ENCODE measurements around the gene NUDT1.

Gene NUDT1

DNA sequence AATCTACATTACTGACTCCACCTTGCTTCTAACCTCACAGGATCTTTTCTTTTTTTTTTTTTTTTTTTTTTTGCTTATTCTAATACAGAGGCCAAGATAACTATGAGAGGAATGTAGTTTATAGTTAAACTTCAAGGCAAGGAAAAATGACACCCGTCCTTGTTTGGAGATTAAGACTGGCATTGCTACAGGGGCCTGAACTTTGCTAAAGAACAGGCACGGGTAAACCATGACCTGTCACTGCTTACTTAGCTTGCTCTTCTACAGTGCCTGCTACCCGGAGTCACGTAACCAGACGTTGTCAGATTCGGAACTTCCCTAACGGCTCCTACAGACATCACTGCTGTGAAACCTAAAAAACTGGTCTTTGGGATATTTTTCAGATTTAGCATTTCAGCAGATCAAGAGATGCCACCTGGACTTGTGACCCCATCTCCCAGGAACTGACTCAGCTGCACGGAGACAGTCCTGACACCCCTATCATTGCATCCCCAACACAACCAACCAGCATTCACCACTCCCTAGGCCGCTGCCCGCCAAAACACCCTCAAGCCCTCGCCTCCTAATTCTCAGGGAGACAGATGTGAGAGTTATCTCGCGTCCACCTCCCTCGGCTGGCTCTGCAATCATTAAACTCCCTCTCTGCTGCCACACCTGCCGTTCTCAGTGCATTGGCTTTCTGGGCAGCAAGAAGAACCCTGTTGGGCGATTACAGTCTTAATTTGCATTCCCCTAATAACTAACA is 36.8 kb upstream of the NUDT1 start:
- no peak for DNase-seq

DNA sequence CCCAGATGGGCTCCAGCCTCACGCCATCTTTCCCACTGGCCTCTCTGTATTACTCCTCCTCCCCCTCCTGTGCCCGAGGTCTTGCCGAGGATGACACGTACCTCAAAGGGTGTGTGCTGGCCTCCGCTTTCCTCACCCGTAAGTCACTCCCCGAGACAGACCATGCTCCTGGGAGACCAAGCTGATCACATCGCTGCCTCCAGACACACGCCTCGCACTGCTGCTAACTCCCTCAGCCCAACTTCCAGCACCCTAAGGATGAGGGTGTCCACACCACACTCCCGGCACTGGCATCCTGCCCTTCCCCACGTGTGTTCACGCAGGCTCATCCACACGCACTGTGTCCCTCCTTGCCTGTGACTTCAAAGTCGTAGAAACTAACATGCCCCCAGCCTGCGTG is 33.3 kb upstream of the NUDT1 start:
- DNase-seq, result no peak

DNA sequence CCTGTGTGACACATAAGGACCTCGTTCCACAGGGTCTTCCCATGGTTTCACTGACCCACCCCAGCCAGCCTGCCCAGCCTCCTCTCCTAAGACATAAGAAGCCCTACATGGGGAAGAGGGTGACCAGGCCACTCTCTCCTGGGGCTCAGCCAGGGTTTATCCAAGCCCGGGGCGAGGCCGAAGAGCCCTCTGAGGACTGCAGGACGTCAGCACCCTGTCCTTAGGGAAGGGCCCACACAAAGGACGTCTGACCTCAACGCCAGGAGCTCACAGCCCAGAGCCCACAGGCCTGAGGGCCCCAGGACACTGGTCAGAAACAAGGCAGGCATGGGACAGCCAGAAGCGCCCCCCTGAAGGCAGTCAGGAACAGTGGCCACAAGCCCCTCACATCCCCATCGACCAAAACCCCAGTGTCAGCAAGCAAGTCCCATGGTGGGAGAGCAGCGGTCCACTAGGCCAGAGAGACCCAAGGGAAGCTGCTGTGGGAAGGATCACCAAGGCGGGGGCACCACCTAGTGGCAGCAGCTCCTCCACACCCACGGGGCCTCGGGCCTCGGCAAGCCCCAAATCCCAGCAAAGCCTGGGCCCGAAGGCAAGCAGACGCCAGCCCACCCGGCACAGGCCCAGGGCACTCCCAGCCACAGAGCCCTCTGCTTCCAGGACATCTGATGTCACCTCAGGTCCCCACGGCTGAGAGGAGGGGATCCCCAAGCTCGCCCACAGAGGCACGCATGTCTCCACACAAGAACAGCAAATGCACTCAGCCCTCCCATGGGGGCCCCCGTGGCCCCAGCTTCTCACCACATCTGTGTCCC is 32.7 kb upstream of the NUDT1 start:
- DNase-seq, result peak; percentile 56

DNA sequence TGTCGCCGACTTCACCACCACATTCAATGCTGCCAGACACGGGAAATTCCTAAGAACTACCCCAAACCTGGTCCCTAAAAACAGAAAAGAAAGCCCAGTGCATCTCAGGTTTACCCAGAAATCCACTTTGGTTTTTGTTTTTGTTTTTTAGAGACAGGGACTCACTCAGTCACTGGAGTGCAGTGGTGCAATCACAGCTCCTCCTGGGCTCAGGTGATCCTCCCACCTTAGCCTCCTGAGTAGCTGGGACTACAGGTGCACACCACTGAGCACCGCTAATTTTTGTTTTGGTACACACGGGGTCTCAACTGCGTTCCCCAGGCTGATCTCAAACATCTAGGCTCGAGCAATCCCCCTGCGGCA is 32.1 kb upstream of the NUDT1 start:
- no peak for DNase-seq

DNA sequence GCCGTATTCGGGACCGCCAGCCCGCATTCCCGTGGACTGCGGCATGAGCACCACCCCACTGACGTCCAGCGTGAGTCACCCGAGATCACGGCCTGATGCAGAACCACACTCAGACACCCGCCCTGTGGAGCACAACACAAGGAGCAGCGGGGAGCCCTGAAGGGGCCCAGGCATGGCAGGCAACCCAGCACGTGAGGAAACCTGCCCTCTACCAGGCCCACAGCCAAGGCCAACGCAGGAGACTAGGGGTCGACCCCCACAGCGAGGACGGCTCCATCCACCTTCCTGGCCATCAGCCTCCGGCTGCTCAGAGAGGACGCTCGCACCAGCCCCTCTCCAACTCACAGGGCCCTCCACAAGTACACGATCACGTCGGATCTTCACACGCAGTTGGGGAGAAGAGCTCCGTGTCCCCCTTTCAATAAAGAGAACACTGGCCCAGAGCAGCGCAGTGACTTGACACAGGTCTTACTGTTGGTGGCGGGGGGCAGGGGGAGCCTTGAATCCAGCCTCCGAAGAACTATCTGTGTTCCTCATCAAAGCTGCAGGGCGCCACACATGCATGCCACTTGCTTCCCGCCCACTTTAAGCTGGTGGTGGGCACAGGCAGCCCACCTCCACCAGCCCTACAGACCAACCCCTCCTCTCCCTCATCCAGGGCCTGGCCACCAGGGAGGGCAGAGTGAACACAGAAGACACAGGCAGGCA is 31.3 kb upstream of the NUDT1 start:
- DNase-seq, result no peak

- DNase-seq, result no peak
These were observed 30.7 kb upstream of the NUDT1 start for GRCh38 chr7:2211259-2211880.

DNA sequence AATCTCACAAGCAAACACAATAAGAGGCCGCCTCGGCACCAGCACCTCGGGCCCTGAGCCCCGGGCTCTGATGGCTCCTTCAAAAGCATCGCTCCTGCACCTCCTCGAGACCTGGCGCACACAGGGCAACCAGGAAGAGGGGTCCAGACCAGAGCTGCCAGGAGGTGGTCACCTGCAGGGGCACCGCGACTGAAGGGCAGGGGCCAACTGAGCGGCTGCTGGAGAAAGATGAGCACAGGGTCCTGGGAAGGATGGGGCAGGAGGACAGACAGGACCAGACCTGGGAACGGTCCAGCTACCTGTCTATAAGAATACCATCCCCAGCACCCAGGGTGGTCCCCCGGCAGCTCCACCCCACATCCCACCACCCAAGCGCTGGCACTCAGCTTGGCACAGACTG is 30.1 kb upstream of the NUDT1 start:
- no peak for DNase-seq

DNA sequence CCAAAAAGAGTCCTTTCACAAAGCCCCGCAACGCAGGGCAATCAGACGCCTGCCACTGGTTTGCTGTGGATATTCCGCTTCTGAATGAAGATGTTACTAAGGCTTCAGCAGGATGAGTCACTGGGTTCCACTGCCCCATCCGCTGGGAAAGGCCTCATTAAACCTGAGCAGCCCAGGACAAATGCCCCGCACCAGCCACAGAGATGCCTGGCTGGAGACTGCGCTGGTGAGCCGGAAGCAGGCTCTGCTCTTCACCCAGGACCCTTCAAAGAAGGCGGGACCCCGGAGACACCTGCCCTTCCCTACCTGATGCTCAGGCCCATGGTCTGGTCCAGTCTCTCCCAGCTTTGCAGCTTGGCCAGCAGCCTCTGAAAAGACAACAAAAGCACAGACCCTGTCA is 29.1 kb upstream of the NUDT1 start:
- no peak for DNase-seq

DNA sequence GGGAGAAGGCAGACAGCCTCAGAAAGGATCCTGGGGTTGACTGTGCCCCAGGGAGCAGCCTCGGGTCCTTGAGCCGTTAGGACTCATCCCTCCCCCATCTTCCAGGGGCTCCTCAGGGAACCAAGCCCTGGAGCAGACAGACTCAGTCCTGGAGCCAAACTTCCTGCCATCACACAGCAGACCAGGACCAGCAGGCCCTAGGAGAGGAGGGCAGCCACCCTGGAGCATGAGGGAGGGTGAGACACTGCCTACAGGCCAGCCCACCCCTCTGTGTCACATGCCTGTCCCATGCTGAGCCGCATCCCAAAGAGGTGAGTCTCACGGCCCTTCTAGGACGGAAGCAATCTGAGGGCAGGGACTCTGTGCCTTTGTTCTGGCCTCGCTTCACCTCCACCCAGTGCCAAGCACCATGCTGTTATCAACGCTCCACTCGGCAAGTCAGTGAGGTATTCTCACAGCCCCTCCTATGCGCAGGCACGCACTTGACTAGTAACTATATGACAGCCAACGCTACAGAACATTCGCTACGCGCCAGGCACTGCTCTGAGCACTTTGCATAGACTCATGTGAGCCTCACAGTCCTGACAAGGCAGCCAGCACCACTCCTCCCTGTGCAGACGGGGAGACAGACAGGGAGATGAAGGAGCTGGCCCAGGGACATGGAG is 28.3 kb upstream of the NUDT1 start:
- DNase-seq, result no peak

DNA sequence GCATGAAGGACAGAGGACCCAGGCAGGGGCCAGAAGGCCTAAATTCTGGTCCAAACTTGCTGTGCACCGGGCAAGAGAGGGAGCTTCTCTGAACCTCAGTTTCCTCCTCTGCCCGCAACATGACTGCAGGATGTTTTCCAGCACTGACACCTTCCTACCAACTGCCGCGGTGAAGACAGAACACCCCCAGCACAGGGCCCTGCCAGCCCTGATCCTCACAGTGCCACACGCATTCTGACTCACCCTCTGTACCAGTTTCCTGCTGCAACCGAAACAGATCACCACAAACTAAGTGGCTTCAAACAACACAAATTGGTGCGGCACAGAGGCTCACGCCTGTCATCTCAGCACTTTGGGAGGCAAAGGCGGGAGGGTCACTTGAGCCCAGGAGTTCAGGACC is 27.4 kb upstream of the NUDT1 start:
- DNase-seq, result no peak

- no peak for DNase-seq
These were observed 26.2 kb upstream of the NUDT1 start for GRCh38 chr7:2215851-2216250.

GRCh38 chr7:2217206-2217605 is 24.8 kb upstream of the NUDT1 start:
- no peak for DNase-seq

GRCh38 chr7:2217716-2218443 is 24.1 kb upstream of the NUDT1 start:
- DNase-seq, result no peak

- DNase-seq, result no peak
These were observed 23.6 kb upstream of the NUDT1 start for GRCh38 chr7:2218444-2218785.

DNA sequence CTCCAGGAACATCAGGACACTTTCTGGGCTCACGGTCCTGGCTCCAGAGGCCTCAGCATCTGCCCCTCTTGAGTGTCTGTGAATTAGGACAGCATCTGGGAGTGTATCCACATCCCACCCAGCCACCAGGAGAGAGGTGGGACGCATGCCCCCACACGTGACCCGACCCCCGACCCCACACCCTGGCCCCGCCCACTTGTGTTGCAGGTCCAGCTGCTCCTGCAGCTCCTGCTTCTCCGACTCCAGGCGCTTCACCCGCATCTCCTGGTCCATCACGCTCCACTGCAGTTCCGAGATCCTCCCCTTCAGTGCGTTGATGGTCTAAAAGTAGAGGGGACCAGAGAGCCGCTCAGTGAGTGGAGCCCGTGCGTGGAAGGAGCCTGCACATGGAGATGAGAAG is 22.9 kb upstream of the NUDT1 start:
- no peak for DNase-seq

DNA sequence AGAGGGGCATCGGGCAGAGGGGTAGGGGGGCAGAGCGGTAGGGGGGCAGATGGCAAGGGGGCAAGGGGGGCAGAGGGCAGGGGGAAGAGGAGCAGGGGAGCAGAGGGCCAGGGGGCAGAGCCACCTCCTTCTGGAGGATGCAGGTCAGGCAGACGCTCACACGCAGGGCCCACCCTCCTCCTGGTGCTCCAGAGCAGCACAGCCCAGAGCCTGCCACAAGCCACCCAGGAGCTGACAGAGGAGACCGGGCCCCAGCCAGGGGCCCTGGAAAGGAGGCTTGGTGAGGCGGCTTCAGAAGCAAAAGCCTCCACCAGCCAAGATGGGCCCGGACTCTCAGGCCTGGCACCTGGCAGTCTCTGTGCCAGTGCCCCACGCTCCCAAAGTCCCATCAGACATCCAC is 22.4 kb upstream of the NUDT1 start:
- no peak for DNase-seq

DNA sequence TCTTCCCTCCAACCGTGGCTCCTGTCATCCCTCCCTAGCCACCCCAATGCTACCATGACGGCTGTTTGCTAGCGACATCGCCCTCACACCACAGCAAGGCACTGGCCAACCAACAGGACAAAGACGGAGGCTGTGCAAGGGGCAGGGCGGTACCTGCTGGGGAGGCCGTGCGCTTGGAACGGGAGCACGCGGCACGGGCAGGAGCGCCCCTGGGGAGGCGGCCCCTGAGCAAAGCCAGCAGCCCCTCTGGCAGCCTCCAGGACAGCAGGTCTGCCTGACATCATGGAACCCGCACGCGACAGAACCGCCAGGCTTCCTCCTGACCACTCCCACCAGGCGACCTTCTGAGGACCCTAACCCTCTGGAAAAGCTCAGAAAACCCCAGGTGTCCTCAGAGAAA is 22.0 kb upstream of the NUDT1 start:
- DNase-seq, result no peak

- no peak for DNase-seq
These were observed 21.5 kb upstream of the NUDT1 start for GRCh38 chr7:2220506-2220905.

- no peak for DNase-seq
These were observed 21.1 kb upstream of the NUDT1 start for GRCh38 chr7:2220954-2221353.

DNA sequence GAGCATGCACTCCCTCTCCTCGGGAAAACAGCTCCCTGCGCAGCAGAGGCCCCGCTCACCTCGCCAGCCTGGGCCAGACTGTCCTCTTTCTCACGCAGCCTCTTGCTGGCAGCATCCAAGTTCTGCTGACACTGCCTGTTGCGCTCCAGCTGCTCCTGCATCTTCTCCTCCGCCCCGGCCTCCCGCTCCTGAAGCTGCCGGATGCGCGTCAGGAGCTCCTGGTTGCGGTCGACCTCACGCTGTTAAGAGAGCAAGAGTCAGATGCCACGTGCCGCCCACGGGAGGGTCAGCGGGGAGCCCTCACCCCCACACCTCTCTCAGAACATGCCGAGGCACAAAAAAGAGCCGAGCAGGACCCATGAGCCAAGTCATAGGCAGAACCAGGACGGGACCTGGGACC is 19.5 kb upstream of the NUDT1 start:
- DNase-seq, result no peak

DNA sequence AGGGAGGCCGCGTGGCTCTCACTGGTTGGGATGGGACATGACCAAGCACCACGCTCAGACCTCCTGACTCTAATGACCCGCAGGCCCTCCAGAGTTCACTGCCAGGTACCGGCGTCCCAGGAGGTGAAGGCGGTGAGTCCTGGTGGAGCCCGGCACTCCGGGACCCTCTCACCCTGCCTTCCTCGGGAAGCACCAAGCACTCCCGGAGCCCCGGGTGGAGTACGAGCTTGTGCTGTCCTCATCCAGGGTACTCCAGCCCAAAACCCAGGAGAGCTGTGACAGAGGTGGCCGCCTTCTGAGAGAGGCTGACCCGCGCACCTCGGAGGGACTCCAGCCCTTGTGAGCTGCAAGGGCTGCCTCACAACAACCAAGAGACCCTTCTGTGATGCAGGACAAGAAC is 18.7 kb upstream of the NUDT1 start:
- DNase-seq, result no peak

GRCh38 chr7:2224491-2224928 is 17.5 kb upstream of the NUDT1 start:
- no peak for DNase-seq

All from EL (cell line).